Measurements from ENCODE around the gene EPB41L2.

DNA sequence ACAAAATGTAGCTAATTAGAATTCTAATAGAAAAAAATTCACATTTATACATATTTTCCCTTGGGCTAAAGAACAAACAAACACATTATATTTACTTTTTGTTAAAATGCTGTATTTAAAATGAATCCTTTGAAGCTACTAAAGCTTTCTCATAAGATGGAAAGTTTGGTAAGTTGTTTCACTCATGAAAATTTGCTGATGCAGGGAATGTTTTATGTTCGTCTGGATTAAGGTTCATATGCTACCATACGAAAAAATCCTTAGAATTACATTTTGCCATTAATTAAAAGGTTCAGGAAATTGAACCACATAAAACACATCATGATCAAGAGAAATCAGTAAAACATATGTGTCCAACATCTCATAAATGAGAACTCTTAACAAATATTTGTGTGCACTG is 173.6 kb downstream of the EPB41L2 start:
- TF ChIP-seq, protein P1, sequence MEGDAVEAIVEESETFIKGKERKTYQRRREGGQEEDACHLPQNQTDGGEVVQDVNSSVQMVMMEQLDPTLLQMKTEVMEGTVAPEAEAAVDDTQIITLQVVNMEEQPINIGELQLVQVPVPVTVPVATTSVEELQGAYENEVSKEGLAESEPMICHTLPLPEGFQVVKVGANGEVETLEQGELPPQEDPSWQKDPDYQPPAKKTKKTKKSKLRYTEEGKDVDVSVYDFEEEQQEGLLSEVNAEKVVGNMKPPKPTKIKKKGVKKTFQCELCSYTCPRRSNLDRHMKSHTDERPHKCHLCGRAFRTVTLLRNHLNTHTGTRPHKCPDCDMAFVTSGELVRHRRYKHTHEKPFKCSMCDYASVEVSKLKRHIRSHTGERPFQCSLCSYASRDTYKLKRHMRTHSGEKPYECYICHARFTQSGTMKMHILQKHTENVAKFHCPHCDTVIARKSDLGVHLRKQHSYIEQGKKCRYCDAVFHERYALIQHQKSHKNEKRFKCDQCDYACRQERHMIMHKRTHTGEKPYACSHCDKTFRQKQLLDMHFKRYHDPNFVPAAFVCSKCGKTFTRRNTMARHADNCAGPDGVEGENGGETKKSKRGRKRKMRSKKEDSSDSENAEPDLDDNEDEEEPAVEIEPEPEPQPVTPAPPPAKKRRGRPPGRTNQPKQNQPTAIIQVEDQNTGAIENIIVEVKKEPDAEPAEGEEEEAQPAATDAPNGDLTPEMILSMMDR (IDR thresholded peaks at IDR 0.05; ENCODE audit: poor library complexity) = no peak
- no peak for TF ChIP-seq EZH2 (IDR thresholded peaks at IDR 0.05; ENCODE audit: borderline replicate concordance)
- TF ChIP-seq EZH2phosphoT487 (IDR thresholded peaks at IDR 0.05; ENCODE audit: low read depth, severe bottlenecking, unreplicated experiment) = no peak
